HG02571 (cell line): ENCODE measurements around the gene ANKRD6.

ENCODE experiments used
- ATAC-seq: cut with Tn5 transposase; IDR thresholded peaks from one replicate; pipeline ENCODE4 v1.9.1; 2021; ENCODE audit warnings: mild to moderate bottlenecking, moderate library complexity; ENCODE audit not compliant: unreplicated experiment

The ANKRD6 gene

GRCh38 chr6:89555806-89556205 lies 122.9 kb downstream of the ANKRD6 start:
- no peak for ATAC-seq

- no peak for ATAC-seq
These were observed 126.5 kb downstream of the ANKRD6 start for GRCh38 chr6:89559487-89559886.

- no peak for ATAC-seq
These were observed 129.4 kb downstream of the ANKRD6 start for GRCh38 chr6:89562093-89562973.

- no peak for ATAC-seq
These were observed 130.9 kb downstream of the ANKRD6 start for GRCh38 chr6:89563866-89564265.

GRCh38 chr6:89564752-89565427 lies 131.9 kb downstream of the ANKRD6 start:
- no peak for ATAC-seq

GRCh38 chr6:89566008-89566800 lies 133.3 kb downstream of the ANKRD6 start:
- ATAC-seq: no peak

GRCh38 chr6:89566930-89567629 lies 134.1 kb downstream of the ANKRD6 start:
- no peak for ATAC-seq

GRCh38 chr6:89567630-89568390 lies 134.9 kb downstream of the ANKRD6 start:
- ATAC-seq: no peak

GRCh38 chr6:89574910-89575561 lies 142.1 kb downstream of the ANKRD6 start:
- ATAC-seq: no peak

- ATAC-seq: no peak
These were observed 142.6 kb downstream of the ANKRD6 start for GRCh38 chr6:89575562-89575960.

GRCh38 chr6:89580997-89581666 lies 148.2 kb downstream of the ANKRD6 start:
- ATAC-seq: no peak

GRCh38 chr6:89581689-89582088 lies 148.7 kb downstream of the ANKRD6 start:
- no peak for ATAC-seq

GRCh38 chr6:89582669-89583325 lies 149.8 kb downstream of the ANKRD6 start:
- ATAC-seq: no peak

- no peak for ATAC-seq
These were observed 150.6 kb downstream of the ANKRD6 start for GRCh38 chr6:89583559-89583958.

- no peak for ATAC-seq
These were observed 151.6 kb downstream of the ANKRD6 start for GRCh38 chr6:89584539-89584938.

GRCh38 chr6:89585154-89585553 lies 152.2 kb downstream of the ANKRD6 start:
- no peak for ATAC-seq

- no peak for ATAC-seq
These were observed 156.5 kb downstream of the ANKRD6 start for GRCh38 chr6:89589297-89590025.

GRCh38 chr6:89590133-89590532 lies 157.2 kb downstream of the ANKRD6 start:
- ATAC-seq: no peak
